H9 (cell line): ENCODE data around the gene SPINK7. TPM values are rescaled to one million over a fixed set of nuclear protein-coding genes. Genes with fewer than 3 reads are reported as not detected.

Experiments
- DNase-seq: peaks from one replicate; pipeline ENCODE4 v3.0.0-alpha.2; 2017
- H2AFZ ChIP-seq: one replicate; pipeline ENCODE4 v1.6.1; 2013; ENCODE audit warnings: mild to moderate bottlenecking, low read length, control low read depth, moderate library complexity
- H2AK5ac ChIP-seq: 2 replicates; pipeline ENCODE4 v1.6.1; 2013; ENCODE audit warnings: low read length, control low read depth, mixed read lengths; ENCODE audit not compliant: insufficient read length
- H2BK120ac ChIP-seq: one replicate; pipeline ENCODE4 v1.6.1; 2013; ENCODE audit warnings: low read depth, mild to moderate bottlenecking, low read length, control low read depth, inconsistent platforms; ENCODE audit not compliant: poor library complexity, severe bottlenecking
- H2BK12ac ChIP-seq: 2 replicates; pipeline ENCODE4 v1.6.1; 2013; ENCODE audit warnings: low read length, control low read depth, mixed read lengths, low read depth; ENCODE audit not compliant: insufficient read length
- H2BK15ac ChIP-seq: 2 replicates; pipeline ENCODE4 v1.6.1; 2013; ENCODE audit warnings: low read depth, low read length, control low read depth
- H2BK20ac ChIP-seq: one replicate; pipeline ENCODE4 v1.6.1; 2013; ENCODE audit warnings: low read depth, mild to moderate bottlenecking, low read length, control low read depth, inconsistent platforms; ENCODE audit not compliant: poor library complexity, severe bottlenecking
- H2BK5ac ChIP-seq: 2 replicates; pipeline ENCODE4 v1.6.1; 2013; ENCODE audit warnings: low read length, control low read depth, mixed read lengths; ENCODE audit not compliant: insufficient read length
- H3K14ac ChIP-seq: 2 replicates; pipeline ENCODE4 v1.6.1; 2013; ENCODE audit warnings: low read length, control low read depth; ENCODE audit not compliant: insufficient read depth
- H3K18ac ChIP-seq: 2 replicates; pipeline ENCODE4 v1.6.1; 2013; ENCODE audit warnings: low read depth, mild to moderate bottlenecking, mixed read lengths, low read length, control low read depth; ENCODE audit not compliant: insufficient read length
- H3K23ac ChIP-seq: 2 replicates; pipeline ENCODE4 v1.6.1; 2013; ENCODE audit warnings: low read length, control low read depth, mixed read lengths, low read depth; ENCODE audit not compliant: insufficient read length
- H3K23me2 ChIP-seq: 2 replicates; pipeline ENCODE4 v1.6.1; 2013; ENCODE audit warnings: low read depth, mild to moderate bottlenecking, mixed read lengths, low read length, control low read depth; ENCODE audit not compliant: insufficient read length, poor library complexity, severe bottlenecking
- H3K27ac ChIP-seq: 2 replicates; pipeline ENCODE4 v1.5.1; 2013; ENCODE audit warnings: low read length, control low read depth, mixed read lengths, low read depth; ENCODE audit not compliant: insufficient read length
- H3K27me3 ChIP-seq: 2 replicates; pipeline ENCODE4 v1.6.1; 2013; ENCODE audit warnings: low read length, control low read depth, inconsistent platforms; ENCODE audit not compliant: insufficient read depth
- H3K4ac ChIP-seq: 2 replicates; pipeline ENCODE4 v1.6.1; 2013; ENCODE audit warnings: low read depth, mild to moderate bottlenecking, control low read depth, inconsistent platforms, low read length, moderate library complexity
- H3K4me1 ChIP-seq: 2 replicates; pipeline ENCODE4 v1.6.1; 2013; ENCODE audit warnings: low read length, control low read depth, inconsistent platforms; ENCODE audit not compliant: insufficient read depth
- H3K4me2 ChIP-seq: 2 replicates; pipeline ENCODE4 v1.6.1; 2013; ENCODE audit warnings: low read length, control low read depth, mixed read lengths; ENCODE audit not compliant: insufficient read length, insufficient read depth
- H3K56ac ChIP-seq: 2 replicates; pipeline ENCODE4 v1.6.1; 2013; ENCODE audit warnings: low read depth, mild to moderate bottlenecking, mixed read lengths, low read length, control low read depth; ENCODE audit not compliant: insufficient read length
- H3K79me1 ChIP-seq: 2 replicates; pipeline ENCODE4 v1.6.1; 2013; ENCODE audit warnings: low read depth, mild to moderate bottlenecking, moderate library complexity, low read length, control low read depth, inconsistent platforms; ENCODE audit not compliant: insufficient read depth, poor library complexity, severe bottlenecking
- H3K79me2 ChIP-seq: 2 replicates; pipeline ENCODE4 v1.6.1; 2013; ENCODE audit warnings: low read length, control low read depth, inconsistent platforms; ENCODE audit not compliant: insufficient read depth
- H3K9ac ChIP-seq: 2 replicates; pipeline ENCODE4 v1.6.1; 2013; ENCODE audit warnings: low read length, control low read depth, mixed read lengths; ENCODE audit not compliant: insufficient read length; ENCODE audit errors: extremely low read depth
- H3K9me3 ChIP-seq: one replicate; pipeline ENCODE4 v1.6.1; 2013; ENCODE audit warnings: low read depth, low read length, inconsistent platforms; ENCODE audit not compliant: control insufficient read depth
- H3T11ph ChIP-seq: one replicate; pipeline ENCODE4 v1.6.1; 2013; ENCODE audit warnings: mild to moderate bottlenecking, low read length, control low read depth, inconsistent platforms
- H4K20me1 ChIP-seq: one replicate; pipeline ENCODE4 v1.6.1; 2013; ENCODE audit not compliant: control insufficient read depth, insufficient read length, insufficient read depth
- H4K5ac ChIP-seq: 2 replicates; pipeline ENCODE4 v1.6.1; 2013; ENCODE audit warnings: low read depth, mild to moderate bottlenecking, mixed read lengths, low read length, control low read depth; ENCODE audit not compliant: insufficient read length
- H4K8ac ChIP-seq: replicated peaks from 2 replicates; pipeline ENCODE4 v1.6.1; 2013; ENCODE audit warnings: low read length, control low read depth, mixed read lengths, low read depth; ENCODE audit not compliant: insufficient read length
- H4K91ac ChIP-seq: 2 replicates; pipeline ENCODE4 v1.6.1; 2013; ENCODE audit warnings: low read depth, mild to moderate bottlenecking, moderate library complexity, mixed read lengths, low read length, control low read depth; ENCODE audit not compliant: insufficient read length
- H3K27ac Mint-ChIP-seq, 3 experiments: 2 replicates in 2 of 3; 3 replicates in 1 of 3; pipeline ENCODE4 v1.8.0; 2020 to 2021; ENCODE audit warnings: mixed read lengths in 3 of 3, mild to moderate bottlenecking in 1 of 3, moderate library complexity in 1 of 3
- H3K27me3 Mint-ChIP-seq: 2 replicates; pipeline ENCODE4 v1.8.0; 2021; ENCODE audit warnings: low read depth, mild to moderate bottlenecking, moderate library complexity, mixed read lengths
- H3K36me3 Mint-ChIP-seq, 3 experiments: 2 replicates in 2 of 3; 3 replicates in 1 of 3; pipeline ENCODE4 v1.8.0; 2020 to 2021; ENCODE audit warnings: low read depth in 3 of 3, mixed read lengths in 3 of 3; ENCODE audit not compliant: insufficient read depth in 1 of 3
- H3K4me1 Mint-ChIP-seq, 2 experiments: 2 replicates each; pipeline ENCODE4 v1.8.0; 2020; ENCODE audit warnings: mixed read lengths in 2 of 2
- H3K4me3 Mint-ChIP-seq, 2 experiments: 2 replicates in 1 of 2; 3 replicates in 1 of 2; pipeline ENCODE4 v1.8.0; 2020 to 2021; ENCODE audit warnings: mild to moderate bottlenecking in 2 of 2, mixed read lengths in 2 of 2, moderate library complexity in 1 of 2
- H3K9me3 Mint-ChIP-seq, 2 experiments: 2 replicates in 1 of 2; 3 replicates in 1 of 2; pipeline ENCODE4 v1.8.0; 2020; ENCODE audit warnings: mild to moderate bottlenecking in 2 of 2, mixed read lengths in 2 of 2, moderate library complexity in 1 of 2
- WGBS: extraction: QIAGEN DNeasy Blood & Tissue Kit; methylation state at CpG from one replicate; pipeline ENCODE4 v1.1.7; 2013; ENCODE audit warnings: missing lambda C conversion rate, low lambda C conversion rate, mixed read lengths; ENCODE audit not compliant: insufficient read length; ENCODE audit errors: extremely low coverage; 5-methylcytosine and 5-hydroxymethylcytosine counted together
- total RNA-seq: library from RNA; stranded (reverse); gene quantifications from 2 replicates; pipeline ENCODE4 v1.2.1, GENCODE V29; 2021
- TF ChIP-seq, protein P1 (sequence below): fragments of 200-600 bp; sonication (generic); conservative IDR thresholded peaks from 3 replicates; pipeline ENCODE4 v1.8.0; 2021; ENCODE audit warnings: antibody characterized with exemption, mild to moderate bottlenecking

Gene SPINK7
- total RNA-seq, 1 experiment from 2014 or later, result not detected

DNA sequence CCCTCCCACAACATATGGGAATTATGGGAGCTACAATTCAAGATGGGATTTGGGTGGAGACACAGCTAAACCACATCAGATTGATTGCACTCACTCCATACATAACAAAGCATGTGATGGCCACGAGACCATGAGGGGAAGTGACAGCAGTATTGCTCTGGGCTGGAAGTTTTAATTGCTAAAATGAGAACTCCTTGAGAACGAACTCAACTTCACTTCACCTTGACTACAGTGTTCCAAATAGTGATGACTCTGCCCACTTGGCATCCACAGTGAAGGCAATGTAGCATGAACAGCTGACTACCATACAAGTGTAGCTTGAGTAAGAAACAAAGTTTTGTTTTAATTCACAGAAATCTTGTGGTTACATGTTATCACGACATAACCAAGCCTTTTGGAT lies 739 bp upstream of the SPINK7 start:
- Histone ChIP-seq H3K18ac (no peak overlapping the region), H3K23ac (no peak overlapping the region), H2AFZ (no peak overlapping the region), H3K4me2 (no peak overlapping the region), H3K9me3 (no peaks in the 10 kb centered on the region), H2BK5ac (no peak overlapping the region), H2AK5ac (no peak overlapping the region), H3K79me2 (no peaks in the 10 kb centered on the region), H2BK15ac (no peak overlapping the region), H3K27ac (no peak overlapping the region), H3T11ph (no peak overlapping the region), H3K9ac (no peak overlapping the region), H3K14ac (no peak overlapping the region), H2BK20ac (no peak overlapping the region), H3K56ac (no peak overlapping the region), H3K4me1 (no peaks in the 10 kb centered on the region), H3K23me2 (no peaks in the 10 kb centered on the region), H2BK12ac (no peak overlapping the region), H3K4ac (no peak overlapping the region), H4K20me1 (no peaks in the 10 kb centered on the region), H4K5ac (no peak overlapping the region), H2BK120ac (no peak overlapping the region), H4K91ac (no peak overlapping the region), H4K8ac (no peak overlapping the region), H3K27me3 (no peaks in the 10 kb centered on the region), H3K79me1 (no peaks in the 10 kb centered on the region)
- peaks cover 8% of the 10 kb centered on the region for H3K27me3 Mint-ChIP-seq
- peaks cover 4 to 16% of the 10 kb centered on the region in 2 experiments for H3K9me3 Mint-ChIP-seq
- WGBS, result no CpG with 5 or more reads among the region's 3 CpGs
- no peak overlapping the region for H3K27ac Mint-ChIP-seq
- H3K4me3 Mint-ChIP-seq, result no peak overlapping the region
- H3K4me1 Mint-ChIP-seq, result no peaks in the 10 kb centered on the region
- peaks cover 0 to 2% (median 0%) of the 10 kb centered on the region in 3 experiments; a peak in 2 of 7 replicates for H3K36me3 Mint-ChIP-seq
- DNase-seq, result no peak
- TF ChIP-seq, protein P1, sequence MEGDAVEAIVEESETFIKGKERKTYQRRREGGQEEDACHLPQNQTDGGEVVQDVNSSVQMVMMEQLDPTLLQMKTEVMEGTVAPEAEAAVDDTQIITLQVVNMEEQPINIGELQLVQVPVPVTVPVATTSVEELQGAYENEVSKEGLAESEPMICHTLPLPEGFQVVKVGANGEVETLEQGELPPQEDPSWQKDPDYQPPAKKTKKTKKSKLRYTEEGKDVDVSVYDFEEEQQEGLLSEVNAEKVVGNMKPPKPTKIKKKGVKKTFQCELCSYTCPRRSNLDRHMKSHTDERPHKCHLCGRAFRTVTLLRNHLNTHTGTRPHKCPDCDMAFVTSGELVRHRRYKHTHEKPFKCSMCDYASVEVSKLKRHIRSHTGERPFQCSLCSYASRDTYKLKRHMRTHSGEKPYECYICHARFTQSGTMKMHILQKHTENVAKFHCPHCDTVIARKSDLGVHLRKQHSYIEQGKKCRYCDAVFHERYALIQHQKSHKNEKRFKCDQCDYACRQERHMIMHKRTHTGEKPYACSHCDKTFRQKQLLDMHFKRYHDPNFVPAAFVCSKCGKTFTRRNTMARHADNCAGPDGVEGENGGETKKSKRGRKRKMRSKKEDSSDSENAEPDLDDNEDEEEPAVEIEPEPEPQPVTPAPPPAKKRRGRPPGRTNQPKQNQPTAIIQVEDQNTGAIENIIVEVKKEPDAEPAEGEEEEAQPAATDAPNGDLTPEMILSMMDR, result no peak
